ENCODE data around the gene NUDT3.
"Not testable (repeated sequence)": the region's sequence is repeated elsewhere in the genome, so short reads cannot be mapped to it uniquely, and the experiment has no call there.

Gene NUDT3

GRCh38 chr6:34247481-34248197, 144.8 kb downstream of the NUDT3 start:
- DNase-seq, result peak; percentile 62

- peak; percentile 95 for DNase-seq
Measured at GRCh38 chr6:34246563-34247391, 145.7 kb downstream of the NUDT3 start.

- no peak for DNase-seq
Measured at GRCh38 chr6:34246249-34246562, 146.3 kb downstream of the NUDT3 start.

- not testable (repeated sequence) for DNase-seq
Measured at GRCh38 chr6:34245761-34246140, 146.7 kb downstream of the NUDT3 start.

GRCh38 chr6:34245032-34245760, 147.3 kb downstream of the NUDT3 start:
- DNase-seq, result not testable (repeated sequence)

- peak; percentile 33 for DNase-seq
Measured at GRCh38 chr6:34243901-34244884, 148.3 kb downstream of the NUDT3 start.

GRCh38 chr6:34243131-34243771, 149.2 kb downstream of the NUDT3 start:
- no peak for DNase-seq

GRCh38 chr6:34242252-34243130, 150.0 kb downstream of the NUDT3 start:
- DNase-seq, result no peak

- no peak for DNase-seq
Measured at GRCh38 chr6:34241351-34242215, 150.9 kb downstream of the NUDT3 start.

- no peak for DNase-seq
Measured at GRCh38 chr6:34240329-34241248, 151.9 kb downstream of the NUDT3 start.

- DNase-seq, result no peak
Measured at GRCh38 chr6:34239893-34240292, 152.6 kb downstream of the NUDT3 start.

- peak; percentile 73 for DNase-seq
Measured at GRCh38 chr6:34239500-34239825, 153.0 kb downstream of the NUDT3 start.

GRCh38 chr6:34238585-34239499, 153.6 kb downstream of the NUDT3 start:
- peak; percentile 76 for DNase-seq

GRCh38 chr6:34237722-34238584, 154.5 kb downstream of the NUDT3 start:
- DNase-seq, result peak; percentile 86

GRCh38 chr6:34237316-34237721, 155.2 kb downstream of the NUDT3 start:
- DNase-seq, result peak; percentile 52

GRCh38 chr6:34236443-34237315, 155.8 kb downstream of the NUDT3 start, which contains the start of gene HMGA1:
Gene HMGA1, plus strand, starts transcription at chr6:34236873. Its CDS starts 3,908 bp downstream, at chr6:34240781.
- peak; percentile 98 for DNase-seq

All from NCI-H82 (cell line).